GM21576 (cell line): Measurements from ENCODE around the gene ACTR1A.

Experiments used
- ATAC-seq: cut with Tn5 transposase; IDR thresholded peaks from one replicate; pipeline ENCODE4 v1.9.1; 2021; ENCODE audit warnings: mild to moderate bottlenecking, moderate library complexity; ENCODE audit not compliant: unreplicated experiment

The ACTR1A gene

GRCh38 chr10:102431452-102432124, 70.9 kb downstream of the ACTR1A start:
- ATAC-seq, result no peak

- no peak for ATAC-seq
Measured at GRCh38 chr10:102429468-102429867, 73.0 kb downstream of the ACTR1A start.
